Endodermal cell (in vitro differentiated cells): ENCODE results near the gene TMA7B. TPM values are rescaled to one million over a fixed set of nuclear protein-coding genes. Genes with fewer than 3 reads are reported as not detected.

ENCODE experiments used
- DNase-seq: peaks from one replicate; pipeline ENCODE4 v3.0.0-alpha.2; 2017
- H3K27ac ChIP-seq: 2 replicates; pipeline ENCODE4 v1.5.1; 2013; ENCODE audit warnings: mild to moderate bottlenecking, low read depth, low read length, moderate library complexity
- H3K27me3 ChIP-seq: 2 replicates; pipeline ENCODE4 v1.6.1; 2013; ENCODE audit warnings: mild to moderate bottlenecking, low read length, moderate library complexity; ENCODE audit not compliant: insufficient read depth, control insufficient read depth, poor library complexity, severe bottlenecking
- H3K36me3 ChIP-seq: 2 replicates; pipeline ENCODE4 v1.7.0; 2013; ENCODE audit warnings: mild to moderate bottlenecking, low read length, moderate library complexity; ENCODE audit not compliant: control insufficient read depth, insufficient read depth
- H3K4me1 ChIP-seq: one replicate; pipeline ENCODE4 v1.7.0; 2013; ENCODE audit warnings: low read length; ENCODE audit not compliant: control insufficient read depth, insufficient read depth
- H3K4me3 ChIP-seq: 2 replicates; pipeline ENCODE4 v1.5.1; 2013; ENCODE audit warnings: mild to moderate bottlenecking, low read length, moderate library complexity
- H3K9ac ChIP-seq: 2 replicates; pipeline ENCODE4 v1.6.1; 2013; ENCODE audit warnings: mild to moderate bottlenecking, low read length, moderate library complexity; ENCODE audit not compliant: poor library complexity, severe bottlenecking; ENCODE audit errors: extremely low read depth
- H3K9me3 ChIP-seq: 2 replicates; pipeline ENCODE4 v1.6.1; 2013; ENCODE audit warnings: mild to moderate bottlenecking, low read length, moderate library complexity; ENCODE audit not compliant: control insufficient read depth
- H3K27ac Mint-ChIP-seq: 2 replicates; pipeline ENCODE4 v1.8.0; 2020; ENCODE audit warnings: mixed read lengths
- H3K27me3 Mint-ChIP-seq: 2 replicates; pipeline ENCODE4 v1.8.0; 2021; ENCODE audit warnings: mild to moderate bottlenecking, mixed read lengths; ENCODE audit not compliant: insufficient read depth
- H3K36me3 Mint-ChIP-seq: 2 replicates; pipeline ENCODE4 v1.8.0; 2020; ENCODE audit warnings: low read depth, mixed read lengths
- H3K4me1 Mint-ChIP-seq: 2 replicates; pipeline ENCODE4 v1.8.0; 2020; ENCODE audit warnings: mixed read lengths
- H3K4me3 Mint-ChIP-seq: 2 replicates; pipeline ENCODE4 v1.8.0; 2020; ENCODE audit warnings: mild to moderate bottlenecking, moderate library complexity, mixed read lengths
- H3K9me3 Mint-ChIP-seq: 2 replicates; pipeline ENCODE4 v1.8.0; 2020; ENCODE audit warnings: mild to moderate bottlenecking, mixed read lengths
- CTCF ChIP-seq: fragments of 200-600 bp; sonication (generic); conservative IDR thresholded peaks from 2 replicates; pipeline ENCODE4 v1.5.0; 2021; ENCODE audit warnings: antibody characterized with exemption, mild to moderate bottlenecking
- WGBS, 2 experiments: methylation state at CpG; one replicate each; pipeline versions ENCODE4 v1.1.5 to v1.1.7; 2013; ENCODE audit warnings: missing lambda C conversion rate in 2 of 2, mixed read lengths in 1 of 2; ENCODE audit not compliant: insufficient coverage in 1 of 2, insufficient read length in 1 of 2; 5-methylcytosine and 5-hydroxymethylcytosine counted together
- total RNA-seq, 2 donors: library from RNA; stranded (reverse); fragmentation: NEBNext Ultra II Directional in 1 of 2; extraction: Animal tissue kit (Norgen Biotek cat#: 25700) in 1 of 2; gene quantifications; 2 replicates in 1 of 2; 3 replicates in 1 of 2; pipeline ENCODE4 v1.2.1, GENCODE V29; 2021

TMA7B gene
- total RNA-seq, 2 donors from 2014 or later: not detected

GRCh38 chr22:39933741-39934140 lies 26.5 kb upstream of the TMA7B start:
- Histone ChIP-seq H3K36me3 (no peaks in the 10 kb centered on the region), H3K4me3 (no peak overlapping the region), H3K4me1 (peaks cover 8% of the 10 kb centered on the region), H3K9ac (no peak overlapping the region), H3K27me3 (no peaks in the 10 kb centered on the region), H3K9me3 (no peaks in the 10 kb centered on the region), H3K27ac (no peak overlapping the region)
- Mint-ChIP-seq H3K4me1 (peaks cover 41% of the 10 kb centered on the region), H3K27ac (no peak overlapping the region), H3K27me3 (no peaks in the 10 kb centered on the region), H3K4me3 (no peak overlapping the region), H3K36me3 (no peaks in the 10 kb centered on the region), H3K9me3 (no peaks in the 10 kb centered on the region)
- DNase-seq: no peak
- 79 to 82% methylated on average over 8 of the region's 8 CpGs for WGBS, 2 experiments
- no peak for TF ChIP-seq CTCF

- H3K36me3 ChIP-seq: no peaks in the 10 kb centered on the region
- no peak overlapping the region for H3K4me3 ChIP-seq
- H3K4me1 Mint-ChIP-seq: peaks cover 42% of the 10 kb centered on the region
- TF ChIP-seq CTCF: no peak
- no peak for DNase-seq
- H3K36me3 Mint-ChIP-seq: no peaks in the 10 kb centered on the region
- no peaks in the 10 kb centered on the region for H3K9me3 ChIP-seq
- no peak overlapping the region for H3K4me3 Mint-ChIP-seq
- H3K27me3 Mint-ChIP-seq: no peaks in the 10 kb centered on the region
- peaks cover 8% of the 10 kb centered on the region for H3K4me1 ChIP-seq
- H3K27ac Mint-ChIP-seq: no peak overlapping the region
- no peaks in the 10 kb centered on the region for H3K27me3 ChIP-seq
- H3K27ac ChIP-seq: no peak overlapping the region
- no peak overlapping the region for H3K9ac ChIP-seq
- 83 to 90% methylated on average over 2 to 4 of the region's 4 CpGs for WGBS, 2 experiments
- no peaks in the 10 kb centered on the region for H3K9me3 Mint-ChIP-seq
Observed at GRCh38 chr22:39935116-39935515, 25.1 kb upstream of the TMA7B start.

- Histone ChIP-seq H3K9me3 (no peaks in the 10 kb centered on the region), H3K4me1 (peaks cover 8% of the 10 kb centered on the region), H3K36me3 (no peaks in the 10 kb centered on the region), H3K9ac (no peak overlapping the region), H3K4me3 (no peak overlapping the region), H3K27ac (no peak overlapping the region), H3K27me3 (no peaks in the 10 kb centered on the region)
- no peak for DNase-seq
- TF ChIP-seq CTCF: no peak
- WGBS, 2 experiments: 87 to 91% methylated on average over 6 of the region's 6 CpGs
- no peak overlapping the region for H3K4me3 Mint-ChIP-seq
- H3K9me3 Mint-ChIP-seq: no peaks in the 10 kb centered on the region
- H3K27me3 Mint-ChIP-seq: no peaks in the 10 kb centered on the region
- peaks cover 45% of the 10 kb centered on the region for H3K4me1 Mint-ChIP-seq
- no peaks in the 10 kb centered on the region for H3K36me3 Mint-ChIP-seq
- no peak overlapping the region for H3K27ac Mint-ChIP-seq
Observed at GRCh38 chr22:39935612-39936011, 24.6 kb upstream of the TMA7B start.
